SK-N-SH (cell line): ENCODE measurements around the gene MCM3AP. TPM values are rescaled to one million over a fixed set of nuclear protein-coding genes. Genes with fewer than 3 reads are reported as not detected.

Experiments
- CTCF ChIA-PET: fragments of 300-600, 350-600 bp; formaldehyde crosslinking; extraction: SDS; loops from one replicate; lab custom pipeline; 2021; lab: Yijun Ruan, JAX
- POLR2A ChIA-PET: fragments of 350-600 bp; sonication (Branson Sonifier 250); formaldehyde crosslinking; extraction: SDS; loops from one replicate; lab custom pipeline; 2020; ENCODE audit warnings: antibody characterized with exemption, inconsistent platforms; lab: Yijun Ruan, JAX
- DNase-seq: peaks from one replicate; pipeline ENCODE4 v3.0.0; 2012
- H2AFZ ChIP-seq: fragments of 200-600 bp; sonication (generic); 2 replicates; pipeline ENCODE4 v1.8.1; 2016; ENCODE audit warnings: antibody characterized with exemption, mild to moderate bottlenecking, low read depth
- H3F3A ChIP-seq: fragments of 200-600 bp; sonication (generic); replicated peaks from 2 replicates; pipeline ENCODE3; 2016; ENCODE audit warnings: antibody characterized with exemption, mild to moderate bottlenecking; ENCODE audit not compliant: insufficient read depth
- H3K27ac ChIP-seq, 2 experiments: fragments of 200-500 bp in 1 of 2; fragments of 200-600 bp in 1 of 2; sonication (Bioruptor generic) in 1 of 2; sonication (generic), shearing (Covaris generic) in 1 of 2; 2 replicates each; pipeline versions ENCODE4 v1.5.1 to v1.6.1; 2014 to 2016; ENCODE audit warnings: low read depth in 2 of 2, inconsistent platforms in 1 of 2, low read length in 1 of 2, mild to moderate bottlenecking in 1 of 2, mixed read lengths in 1 of 2
- H3K27me3 ChIP-seq: fragments of 200-600 bp; sonication (generic), shearing (Covaris generic); 2 replicates; pipeline ENCODE4 v1.6.1; 2016; ENCODE audit warnings: mixed run types; ENCODE audit not compliant: insufficient read depth
- H3K36me3 ChIP-seq, 2 experiments: fragments of 200-500 bp in 1 of 2; fragments of 200-600 bp in 1 of 2; sonication (Bioruptor generic) in 1 of 2; sonication (generic) in 1 of 2; replicated peaks in 1 of 2; 2 replicates each; pipeline versions ENCODE3 to v1.5.1; 2014 to 2016; ENCODE audit warnings: low read length in 1 of 2, mild to moderate bottlenecking in 1 of 2; ENCODE audit not compliant: insufficient read depth in 2 of 2, control insufficient read depth in 1 of 2
- H3K4me1 ChIP-seq, 2 experiments: fragments of 200-500 bp in 1 of 2; fragments of 200-600 bp in 1 of 2; sonication (Bioruptor generic) in 1 of 2; sonication (generic), shearing (Covaris generic) in 1 of 2; 2 replicates each; pipeline versions ENCODE4 v1.5.1 to v1.6.1; 2014 to 2016; ENCODE audit warnings: low read depth in 1 of 2, low read length in 1 of 2, mixed run types in 1 of 2; ENCODE audit not compliant: insufficient read depth in 2 of 2, control insufficient read depth in 1 of 2
- H3K4me2 ChIP-seq: fragments of 200-600 bp; sonication (generic), shearing (Covaris generic); 2 replicates; pipeline ENCODE4 v1.6.1; 2017; ENCODE audit warnings: mixed run types
- H3K4me3 ChIP-seq, 2 experiments: fragments of 200-500 bp in 1 of 2; fragments of 200-600 bp in 1 of 2; sonication (Bioruptor generic) in 1 of 2; sonication (generic), shearing (Covaris generic) in 1 of 2; 2 replicates each; pipeline versions ENCODE4 v1.5.1 to v1.8.1; 2014 to 2016; ENCODE audit warnings: low read depth in 2 of 2, inconsistent platforms in 1 of 2, low read length in 1 of 2, mild to moderate bottlenecking in 1 of 2, mixed read lengths in 1 of 2, moderate library complexity in 1 of 2
- H3K79me2 ChIP-seq: fragments of 200-600 bp; sonication (generic); 2 replicates; pipeline ENCODE4 v1.8.1; 2017; ENCODE audit warnings: mild to moderate bottlenecking; ENCODE audit not compliant: insufficient read depth
- H3K9ac ChIP-seq: fragments of 200-600 bp; sonication (generic); 2 replicates; pipeline ENCODE4 v1.6.1; 2017; ENCODE audit warnings: mixed run types
- H3K9me2 ChIP-seq: fragments of 200-600 bp; sonication (generic); 2 replicates; pipeline ENCODE4 v1.6.1; 2017; ENCODE audit warnings: mixed run types
- H3K9me3 ChIP-seq: fragments of 200-600 bp; sonication (generic); 2 replicates; pipeline ENCODE4 v1.6.1; 2017; ENCODE audit warnings: mixed run types, mild to moderate bottlenecking, moderate library complexity
- H4K20me1 ChIP-seq: fragments of 200-600 bp; sonication (generic); 2 replicates; pipeline ENCODE4 v1.6.1; 2017; ENCODE audit warnings: mild to moderate bottlenecking, mixed run types; ENCODE audit not compliant: insufficient read depth
- CHD2 ChIP-seq: fragments of 150-350 bp; IDR thresholded peaks from 2 replicates; pipeline ENCODE4 v1.6.1; 2018; ENCODE audit warnings: low read length; ENCODE audit not compliant: partially characterized antibody
- EZH2phosphoT487 ChIP-seq: fragments of 200-600 bp; sonication (generic); IDR thresholded peaks from 2 replicates; pipeline ENCODE4 v1.6.1; 2017; ENCODE audit warnings: low read depth, mixed run types, mild to moderate bottlenecking, antibody characterized with exemption, moderate library complexity, borderline replicate concordance
- FOSL2 ChIP-seq: IDR thresholded peaks from 2 replicates; pipeline ENCODE4 v1.4.0; 2012; ENCODE audit warnings: low read depth, mild to moderate bottlenecking, moderate library complexity, borderline replicate concordance
- FOXJ3 ChIP-seq: sonication (generic); formaldehyde crosslinking; IDR thresholded peaks from 2 replicates; pipeline ENCODE4 v1.5.1; 2020; ENCODE audit warnings: mild to moderate bottlenecking, missing genetic modification reagents
- FOXM1 ChIP-seq: IDR thresholded peaks from 2 replicates; pipeline ENCODE4 v1.4.0; 2012; ENCODE audit warnings: low read depth, mild to moderate bottlenecking
- IRF3 ChIP-seq: fragments of 150-350 bp; IDR thresholded peaks from 2 replicates; pipeline ENCODE4 v1.6.1; 2016; ENCODE audit warnings: mild to moderate bottlenecking, low read depth, low read length
- JUND ChIP-seq: IDR thresholded peaks from 2 replicates; pipeline ENCODE4 v1.4.0; 2012
- NFIC ChIP-seq: IDR thresholded peaks from 2 replicates; pipeline ENCODE4 v1.4.0; 2012; ENCODE audit warnings: borderline replicate concordance
- RAD21 ChIP-seq: IDR thresholded peaks from 2 replicates; pipeline ENCODE4 v1.6.1; 2012; ENCODE audit warnings: mild to moderate bottlenecking, low read length
- RCOR1 ChIP-seq: fragments of 150-350 bp; IDR thresholded peaks from 2 replicates; pipeline ENCODE4 v1.6.1; 2017; ENCODE audit warnings: antibody characterized with exemption, low read length
- RXRA ChIP-seq: IDR thresholded peaks from 2 replicates; pipeline ENCODE4 v1.4.0; 2012; ENCODE audit warnings: low read depth, mild to moderate bottlenecking, borderline replicate concordance
- SIN3A ChIP-seq: IDR thresholded peaks from 2 replicates; pipeline ENCODE4 v1.6.1; 2012; ENCODE audit warnings: low read depth, mild to moderate bottlenecking, low read length, moderate library complexity, borderline replicate concordance
- SMC3 ChIP-seq: IDR thresholded peaks from 2 replicates; pipeline ENCODE4 v1.6.1; 2012; ENCODE audit warnings: low read depth, low read length, improper control_type of control experiment
- TCF12 ChIP-seq: IDR thresholded peaks from 2 replicates; pipeline ENCODE4 v1.4.0; 2012
- USF1 ChIP-seq: IDR thresholded peaks from 2 replicates; pipeline ENCODE4 v1.4.0; 2012; ENCODE audit warnings: low read depth, borderline replicate concordance
- USF2 ChIP-seq: fragments of 150-350 bp; IDR thresholded peaks from 2 replicates; pipeline ENCODE4 v1.6.1; 2017; ENCODE audit warnings: antibody characterized with exemption, low read length, low read depth, borderline replicate concordance
- YY1 ChIP-seq: IDR thresholded peaks from 2 replicates; pipeline ENCODE4 v1.4.0; 2012; ENCODE audit warnings: low read depth, mild to moderate bottlenecking
- WGBS: methylation state at CpG from one replicate; pipeline ENCODE4 v1.1.6; 2017; ENCODE audit warnings: low lambda C conversion rate; 5-methylcytosine and 5-hydroxymethylcytosine counted together
- polyA plus RNA-seq, 3 experiments: library from polyadenylated mRNA; depleted of rRNA; stranded (reverse); fragments of >200 nt; gene quantifications; 2 replicates each; pipeline ENCODE4 v1.2.3, GENCODE V29; 2012

The MCM3AP gene
- polyA plus RNA-seq, 1 of the 3 experiments (the other 2 are of a cell fraction) = 42.9 TPM

GRCh38 chr21:46221664-46222435 is 63.6 kb downstream of the MCM3AP start:
- Histone ChIP-seq H3K79me2 (peaks cover 25% of the 10 kb centered on the region), H3K9ac (no peak overlapping the region), H3K4me1 (peaks cover 6 to 8% of the 10 kb centered on the region in 2 experiments; a peak in 2 of 4 replicates), H3K9me2 (no peaks in the 10 kb centered on the region), H3K4me3 (no peak overlapping the region), H3K27ac (no peak overlapping the region), H3K36me3 (peaks cover 0 to 25% of the 10 kb centered on the region in 2 experiments), H2AFZ (no peak overlapping the region), H4K20me1 (no peaks in the 10 kb centered on the region; the same call in 1 of the 2 replicates), H3K4me2 (no peak overlapping the region), H3K9me3 (no peaks in the 10 kb centered on the region), H3F3A (no peaks in the 10 kb centered on the region), H3K27me3 (no peaks in the 10 kb centered on the region)
- CTCF ChIA-PET = interaction anchor here (1.2 to 1.6 kb wide), 2 partner anchors 9 to 69 kb away, joined by 4 read pairs; no protein-coding TSS in a partner anchor
- POLR2A ChIA-PET = no interaction called here
- 88% methylated on average over 16 of the region's 16 CpGs for WGBS
- no peak for DNase-seq
- no peak for TF ChIP-seq FOSL2
- TF ChIP-seq SIN3A = no peak
- no peak for TF ChIP-seq JUND
- no peak for TF ChIP-seq RCOR1
- no peak for TF ChIP-seq CHD2
- TF ChIP-seq NFIC = no peak
- no peak for TF ChIP-seq EZH2phosphoT487
- TF ChIP-seq USF2 = no peak
- no peak for TF ChIP-seq IRF3
- TF ChIP-seq FOXM1 = no peak
- no peak for TF ChIP-seq RXRA
- no peak for TF ChIP-seq FOXJ3
- no peak for TF ChIP-seq RAD21
- TF ChIP-seq YY1 = no peak
- no peak for TF ChIP-seq USF1
- no peak for TF ChIP-seq TCF12
- no peak for TF ChIP-seq SMC3
